GM19468 (cell line): ENCODE data around the gene GAS2L2.

Source experiments
- ATAC-seq: cut with Tn5 transposase; IDR thresholded peaks from one replicate; pipeline ENCODE4 v1.9.1; 2021; ENCODE audit warnings: mild to moderate bottlenecking, moderate library complexity, moderate number of reproducible peaks; ENCODE audit not compliant: unreplicated experiment; ENCODE audit errors: extremely low read depth

GAS2L2 gene

GRCh38 chr17:35748341-35748841 is 4.6 kb downstream of the GAS2L2 start:
- no peak for ATAC-seq

- no peak for ATAC-seq
These were observed 5.5 kb downstream of the GAS2L2 start for GRCh38 chr17:35747540-35748017.

GRCh38 chr17:35745749-35746320 is 7.2 kb downstream of the GAS2L2 start:
- no peak for ATAC-seq

GRCh38 chr17:35745246-35745645 is 7.8 kb downstream of the GAS2L2 start:
- no peak for ATAC-seq

- no peak for ATAC-seq
These were observed 8.2 kb downstream of the GAS2L2 start for GRCh38 chr17:35744830-35745229.

GRCh38 chr17:35743626-35744328 is 9.3 kb downstream of the GAS2L2 start:
- no peak for ATAC-seq

- ATAC-seq: no peak
These were observed 10.1 kb downstream of the GAS2L2 start for GRCh38 chr17:35742896-35743477.

- ATAC-seq: no peak
These were observed 10.5 kb downstream of the GAS2L2 start for GRCh38 chr17:35742496-35742895.

- ATAC-seq: no peak
These were observed 11.8 kb downstream of the GAS2L2 start for GRCh38 chr17:35740997-35741931.

- no peak for ATAC-seq
These were observed 12.8 kb downstream of the GAS2L2 start for GRCh38 chr17:35740216-35740615.

- no peak for ATAC-seq
These were observed 14.4 kb downstream of the GAS2L2 start for GRCh38 chr17:35738519-35739133.

- ATAC-seq: no peak
These were observed 16.8 kb downstream of the GAS2L2 start for GRCh38 chr17:35736236-35736635.

GRCh38 chr17:35735036-35735805 is 17.8 kb downstream of the GAS2L2 start:
- no peak for ATAC-seq

GRCh38 chr17:35734396-35734795 is 18.6 kb downstream of the GAS2L2 start:
- no peak for ATAC-seq

GRCh38 chr17:35733366-35733765 is 19.7 kb downstream of the GAS2L2 start:
- ATAC-seq: no peak

GRCh38 chr17:35732806-35733136 is 20.3 kb downstream of the GAS2L2 start:
- ATAC-seq: no peak

- no peak for ATAC-seq
These were observed 20.9 kb downstream of the GAS2L2 start for GRCh38 chr17:35731917-35732805.

- ATAC-seq: no peak
These were observed 21.7 kb downstream of the GAS2L2 start, which contains the start of gene RASL10B for GRCh38 chr17:35731239-35731916. TSS of gene RASL10B (plus strand) at chr17:35731639. CDS start at chr17:35735185, 3,546 bp downstream.
